GM12801 (cell line): ENCODE results near the gene CAMKMT.

Source experiments
- TF ChIP-seq, protein P1 (sequence below): IDR thresholded peaks from one replicate; pipeline ENCODE4 v1.5.1; 2011; ENCODE audit warnings: control low read depth; ENCODE audit not compliant: insufficient read length; ENCODE audit errors: extremely low read depth

CAMKMT gene

GRCh38 chr2:44448860-44449527 is 87.2 kb downstream of the CAMKMT start:
- TF ChIP-seq, protein P1, sequence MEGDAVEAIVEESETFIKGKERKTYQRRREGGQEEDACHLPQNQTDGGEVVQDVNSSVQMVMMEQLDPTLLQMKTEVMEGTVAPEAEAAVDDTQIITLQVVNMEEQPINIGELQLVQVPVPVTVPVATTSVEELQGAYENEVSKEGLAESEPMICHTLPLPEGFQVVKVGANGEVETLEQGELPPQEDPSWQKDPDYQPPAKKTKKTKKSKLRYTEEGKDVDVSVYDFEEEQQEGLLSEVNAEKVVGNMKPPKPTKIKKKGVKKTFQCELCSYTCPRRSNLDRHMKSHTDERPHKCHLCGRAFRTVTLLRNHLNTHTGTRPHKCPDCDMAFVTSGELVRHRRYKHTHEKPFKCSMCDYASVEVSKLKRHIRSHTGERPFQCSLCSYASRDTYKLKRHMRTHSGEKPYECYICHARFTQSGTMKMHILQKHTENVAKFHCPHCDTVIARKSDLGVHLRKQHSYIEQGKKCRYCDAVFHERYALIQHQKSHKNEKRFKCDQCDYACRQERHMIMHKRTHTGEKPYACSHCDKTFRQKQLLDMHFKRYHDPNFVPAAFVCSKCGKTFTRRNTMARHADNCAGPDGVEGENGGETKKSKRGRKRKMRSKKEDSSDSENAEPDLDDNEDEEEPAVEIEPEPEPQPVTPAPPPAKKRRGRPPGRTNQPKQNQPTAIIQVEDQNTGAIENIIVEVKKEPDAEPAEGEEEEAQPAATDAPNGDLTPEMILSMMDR, result no peak

- TF ChIP-seq, protein P1, result no peak
Observed at GRCh38 chr2:44450082-44450481, 88.3 kb downstream of the CAMKMT start.

DNA sequence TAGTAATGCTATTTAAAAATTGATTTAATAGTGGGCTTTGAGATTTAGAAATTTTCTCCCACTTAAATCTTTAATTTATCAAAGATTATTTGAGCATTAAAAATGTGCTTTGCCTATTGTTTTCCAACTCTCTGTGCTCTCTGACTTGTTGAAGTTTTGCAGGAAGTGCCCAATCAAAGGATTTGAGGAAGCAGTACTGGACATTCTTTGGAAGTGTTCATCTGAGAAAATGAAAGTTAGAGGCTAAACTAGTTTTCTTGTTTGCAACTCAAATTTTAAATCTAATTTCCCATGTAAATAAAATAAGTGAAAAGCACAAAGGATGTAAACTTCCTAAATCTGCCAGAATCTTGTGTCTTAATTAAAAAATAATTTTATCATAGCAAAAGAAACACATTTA is 89.1 kb downstream of the CAMKMT start:
- TF ChIP-seq, protein P1, result no peak

DNA sequence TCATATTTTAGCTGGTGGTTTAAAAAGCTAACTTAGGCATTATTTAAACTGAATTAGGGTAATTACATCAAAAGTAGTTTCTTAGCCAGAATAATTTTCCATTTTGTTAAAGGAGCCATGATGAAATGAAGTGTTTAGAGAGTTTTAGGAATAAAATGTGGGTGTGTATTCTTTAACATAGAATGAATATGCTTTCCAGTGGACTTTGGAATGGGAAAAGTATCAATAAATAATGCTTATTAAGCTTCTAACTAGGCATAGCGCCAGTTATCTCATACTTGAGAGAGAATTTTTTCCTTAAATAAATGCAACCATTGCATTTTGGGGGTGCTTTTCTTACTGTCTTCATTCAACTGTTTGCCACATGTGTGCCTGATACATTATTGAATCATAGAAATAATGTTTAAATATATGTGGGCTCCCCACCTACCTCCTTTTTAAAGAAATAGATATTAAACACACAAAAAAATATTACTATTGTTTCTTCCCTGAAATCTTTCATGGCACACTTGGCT is 90.4 kb downstream of the CAMKMT start:
- TF ChIP-seq, protein P1, result no peak

DNA sequence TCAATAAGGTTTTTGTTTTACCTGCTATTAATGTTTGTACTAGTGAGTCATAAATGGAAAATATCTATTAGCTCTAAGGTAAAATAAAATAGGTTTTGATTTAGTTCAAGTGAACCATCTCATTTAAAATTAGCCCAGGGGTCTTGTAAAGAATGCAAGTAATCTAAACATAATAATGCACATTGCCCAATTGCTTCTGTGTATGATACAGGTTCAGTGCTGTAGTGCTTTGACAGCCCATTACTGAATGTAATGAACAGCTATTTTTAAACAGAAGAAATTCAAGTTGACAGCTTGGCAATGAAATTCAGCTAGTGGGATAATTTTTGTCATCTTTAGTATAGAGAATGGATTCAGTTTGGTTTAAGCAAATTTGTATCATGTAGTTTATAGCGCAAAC is 91.5 kb downstream of the CAMKMT start:
- TF ChIP-seq, protein P1, result no peak

DNA sequence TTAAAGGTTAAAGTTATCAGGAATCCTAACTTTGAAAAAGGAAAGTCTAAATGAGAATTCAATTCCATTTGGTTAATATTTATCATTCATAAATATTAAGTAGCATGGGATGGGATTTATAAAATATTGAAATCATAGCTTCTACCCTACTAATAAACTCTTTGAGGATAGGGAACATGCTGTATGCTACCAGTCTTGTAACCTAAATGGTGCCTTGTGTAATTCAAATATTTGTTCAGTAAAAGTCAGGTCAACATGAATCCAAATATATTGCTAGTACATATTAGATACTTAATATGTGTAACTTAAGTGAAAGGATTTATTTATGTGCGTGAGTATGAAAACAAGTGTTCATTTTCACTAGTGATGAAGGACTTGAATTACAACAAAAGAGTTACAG is 94.1 kb downstream of the CAMKMT start:
- TF ChIP-seq, protein P1, result no peak

- TF ChIP-seq, protein P1, result no peak
Observed at GRCh38 chr2:44456946-44457345, 95.2 kb downstream of the CAMKMT start.
